CD14-positive monocyte (primary cell): ENCODE results near the gene MDFIC2. TPM values are rescaled to one million over a fixed set of nuclear protein-coding genes. Genes with fewer than 3 reads are reported as not detected.

ENCODE experiments used
- DNase-seq, 3 donors: peaks; one replicate each; pipeline ENCODE4 v3.0.0-alpha.2; 2011 to 2022
- H2AFZ ChIP-seq: 2 replicates; pipeline ENCODE4 v1.6.0; 2012; ENCODE audit warnings: mild to moderate bottlenecking, low read depth, low read length, inconsistent platforms; ENCODE audit not compliant: insufficient read depth, poor library complexity, severe bottlenecking
- H3K27ac ChIP-seq, 2 donors: 1 replicate in 1 of 2; 2 replicates in 1 of 2; pipeline ENCODE4 v1.5.1; 2012 to 2013; ENCODE audit warnings: low read length in 2 of 2, control low read depth in 1 of 2, inconsistent platforms in 1 of 2, low read depth in 1 of 2, mild to moderate bottlenecking in 1 of 2
- H3K27me3 ChIP-seq, 2 donors: one replicate each; pipeline versions ENCODE4 v1.6.0 to v1.6.1; 2011 to 2013; ENCODE audit warnings: low read length in 2 of 2; ENCODE audit not compliant: control insufficient read depth in 2 of 2, insufficient read depth in 2 of 2
- H3K36me3 ChIP-seq, 2 donors: replicated peaks in 1 of 2; 1 replicate in 1 of 2; 2 replicates in 1 of 2; pipeline versions ENCODE4 v1.5.1 to v1.6.1; 2012 to 2013; ENCODE audit warnings: low read length in 2 of 2, control low read depth in 1 of 2, inconsistent platforms in 1 of 2, mild to moderate bottlenecking in 1 of 2; ENCODE audit not compliant: insufficient read depth in 2 of 2, control insufficient read depth in 1 of 2
- H3K4me1 ChIP-seq, 2 donors: 1 replicate in 1 of 2; 2 replicates in 1 of 2; pipeline versions ENCODE4 v1.5.1 to v1.6.1; 2012 to 2013; ENCODE audit warnings: low read length in 2 of 2, control low read depth in 1 of 2, inconsistent platforms in 1 of 2, mild to moderate bottlenecking in 1 of 2, moderate library complexity in 1 of 2; ENCODE audit not compliant: insufficient read depth in 2 of 2, control insufficient read depth in 1 of 2
- H3K4me2 ChIP-seq: replicated peaks from 2 replicates; pipeline ENCODE3; 2012; ENCODE audit warnings: low read length, moderate library complexity, mild to moderate bottlenecking; ENCODE audit not compliant: poor library complexity, severe bottlenecking; ENCODE audit errors: extremely low read depth
- H3K4me3 ChIP-seq, 3 experiments: fragments of 200-600 bp in 1 of 3; sonication (generic) in 1 of 3; replicated peaks in 1 of 3; 1 replicate in 2 of 3; 2 replicates in 1 of 3; pipeline ENCODE4 v1.5.1; 2011 to 2013; ENCODE audit warnings: low read length in 3 of 3, mild to moderate bottlenecking in 3 of 3, control low read depth in 2 of 3, low read depth in 2 of 3, inconsistent platforms in 1 of 3, moderate library complexity in 1 of 3
- H3K79me2 ChIP-seq: 2 replicates; pipeline ENCODE4 v1.6.0; 2012; ENCODE audit warnings: mild to moderate bottlenecking, control low read depth, inconsistent platforms, low read length, moderate library complexity; ENCODE audit not compliant: insufficient read depth
- H3K9ac ChIP-seq: 2 replicates; pipeline ENCODE4 v1.6.0; 2017; ENCODE audit warnings: low read length, mild to moderate bottlenecking; ENCODE audit not compliant: insufficient read depth, poor library complexity, severe bottlenecking
- H3K9me3 ChIP-seq, 2 donors: replicated peaks in 1 of 2; 1 replicate in 1 of 2; 2 replicates in 1 of 2; pipeline versions ENCODE4 v1.5.1 to v1.6.1; 2012 to 2013; ENCODE audit warnings: low read length in 2 of 2, control low read depth in 1 of 2; ENCODE audit not compliant: control insufficient read depth in 1 of 2, insufficient read depth in 1 of 2
- H4K20me1 ChIP-seq: 2 replicates; pipeline ENCODE4 v1.6.0; 2012; ENCODE audit warnings: mild to moderate bottlenecking, low read length, control low read depth, moderate library complexity; ENCODE audit not compliant: insufficient read depth
- H3K27ac Mint-ChIP-seq, 7 donors: one replicate each; pipeline ENCODE4 v1.8.0; 2020; ENCODE audit warnings: mild to moderate bottlenecking in 7 of 7, mixed read lengths in 7 of 7, moderate library complexity in 6 of 7, inconsistent platforms in 2 of 7
- H3K27me3 Mint-ChIP-seq, 3 donors: one replicate each; pipeline ENCODE4 v1.8.0; 2021 to 2022; ENCODE audit warnings: low read depth in 3 of 3, mild to moderate bottlenecking in 3 of 3, mixed read lengths in 3 of 3, moderate library complexity in 3 of 3, inconsistent platforms in 1 of 3
- H3K36me3 Mint-ChIP-seq, 2 donors: one replicate each; pipeline ENCODE4 v1.8.0; 2020; ENCODE audit warnings: mixed read lengths in 2 of 2, inconsistent platforms in 1 of 2, mild to moderate bottlenecking in 1 of 2
- H3K4me1 Mint-ChIP-seq: one replicate; pipeline ENCODE4 v1.8.0; 2020; ENCODE audit warnings: mild to moderate bottlenecking, mixed read lengths
- H3K4me3 Mint-ChIP-seq, 2 donors: one replicate each; pipeline ENCODE4 v1.8.0; 2020; ENCODE audit warnings: mild to moderate bottlenecking in 2 of 2, mixed read lengths in 2 of 2, moderate library complexity in 1 of 2
- H3K9me3 Mint-ChIP-seq, 7 donors: one replicate each; pipeline ENCODE4 v1.8.0; 2020 to 2022; ENCODE audit warnings: mixed read lengths in 7 of 7, mild to moderate bottlenecking in 6 of 7, moderate library complexity in 6 of 7, inconsistent platforms in 2 of 7
- CTCF ChIP-seq: fragments of 200-600 bp; IDR thresholded peaks from one replicate; pipeline ENCODE4 v1.8.0; 2022; ENCODE audit warnings: antibody characterized with exemption, mild to moderate bottlenecking
- WGBS: methylation state at CpG from one replicate; pipeline ENCODE4 v1.1.5; 2013; ENCODE audit warnings: missing lambda C conversion rate; ENCODE audit not compliant: insufficient coverage; 5-methylcytosine and 5-hydroxymethylcytosine counted together
- intact Hi-C, 2 donors: fragments of 100-400 bp; cut with micrococcal nuclease; formaldehyde crosslinking; loops; one replicate each; pipeline versions ENCODE4 v1.15.0 to v1.15.1; 2023
- polyA plus RNA-seq, 3 donors: library from polyadenylated mRNA; depleted of rRNA in 1 of 3; unstranded in 2 of 3; stranded (reverse) in 1 of 3; fragments of 300-500 nt in 2 of 3; fragments of >200 nt in 1 of 3; fragmentation: Illumina TruSeq in 2 of 3; gene quantifications; 1 replicate in 2 of 3; 2 replicates in 1 of 3; pipeline ENCODE4 v1.2.3, GENCODE V29; 2012 to 2021

The MDFIC2 gene
- polyA plus RNA-seq, 3 donors = not detected

GRCh38 chr3:70156808-70157207 is 155.6 kb downstream of the MDFIC2 start:
- DNase-seq = no peak
- Mint-ChIP-seq H3K27me3 (peaks cover 1 to 7% (median 6%) of the 10 kb centered on the region in 3 donors), H3K4me1 (no peaks in the 10 kb centered on the region), H3K27ac (no peak overlapping the region), H3K36me3 (no peaks in the 10 kb centered on the region), H3K4me3 (no peak overlapping the region), H3K9me3 (no peaks in the 10 kb centered on the region)
- no peak overlapping the region for H3K4me2 ChIP-seq
- no peaks in the 10 kb centered on the region for H3K4me1 ChIP-seq
- TF ChIP-seq CTCF = no peak
- no peaks in the 10 kb centered on the region for H3K9me3 ChIP-seq
- peaks cover 0 to 12% of the 10 kb centered on the region in 2 donors for H3K27me3 ChIP-seq
- no peaks in the 10 kb centered on the region for H3K36me3 ChIP-seq
- no peak overlapping the region for H3K9ac ChIP-seq
- no peaks in the 10 kb centered on the region for H4K20me1 ChIP-seq
- intact Hi-C loops = no loop called here
- no peak overlapping the region for H3K27ac ChIP-seq
- H3K4me3 ChIP-seq = no peak overlapping the region
- no peaks in the 10 kb centered on the region for H3K79me2 ChIP-seq
- no CpG with 5 or more reads among the region's 1 CpG for WGBS
- no peak overlapping the region for H2AFZ ChIP-seq

- Histone ChIP-seq H2AFZ (no peak overlapping the region), H3K9ac (no peak overlapping the region), H3K27ac (no peak overlapping the region), H3K4me1 (no peaks in the 10 kb centered on the region), H4K20me1 (no peaks in the 10 kb centered on the region), H3K9me3 (no peaks in the 10 kb centered on the region), H3K36me3 (no peaks in the 10 kb centered on the region), H3K4me2 (no peak overlapping the region), H3K4me3 (no peak overlapping the region), H3K27me3 (peaks cover 0 to 5% of the 10 kb centered on the region in 2 donors), H3K79me2 (no peaks in the 10 kb centered on the region)
- H3K27me3 Mint-ChIP-seq = peaks cover 0 to 9% (median 1%) of the 10 kb centered on the region in 3 donors
- intact Hi-C loops = no loop called here
- H3K27ac Mint-ChIP-seq = no peak overlapping the region
- no peaks in the 10 kb centered on the region for H3K36me3 Mint-ChIP-seq
- TF ChIP-seq CTCF = no peak
- WGBS = no CpG with 5 or more reads among the region's 3 CpGs
- no peak for DNase-seq
- H3K9me3 Mint-ChIP-seq = no peaks in the 10 kb centered on the region
- H3K4me3 Mint-ChIP-seq = no peak overlapping the region
- H3K4me1 Mint-ChIP-seq = no peaks in the 10 kb centered on the region
These were observed 161.8 kb downstream of the MDFIC2 start for GRCh38 chr3:70150599-70150998.
